GM12872 (cell line): Measurements from ENCODE around the gene DYRK1A.

Experiments
- TF ChIP-seq, protein P1 (sequence below): IDR thresholded peaks from 3 replicates; pipeline ENCODE4 v1.5.1; 2011; ENCODE audit warnings: low read depth, mild to moderate bottlenecking, low read length, moderate library complexity; ENCODE audit not compliant: insufficient read depth

DYRK1A gene

GRCh38 chr21:37337831-37338230 is 28.7 kb upstream of the DYRK1A start:
- TF ChIP-seq, protein P1, sequence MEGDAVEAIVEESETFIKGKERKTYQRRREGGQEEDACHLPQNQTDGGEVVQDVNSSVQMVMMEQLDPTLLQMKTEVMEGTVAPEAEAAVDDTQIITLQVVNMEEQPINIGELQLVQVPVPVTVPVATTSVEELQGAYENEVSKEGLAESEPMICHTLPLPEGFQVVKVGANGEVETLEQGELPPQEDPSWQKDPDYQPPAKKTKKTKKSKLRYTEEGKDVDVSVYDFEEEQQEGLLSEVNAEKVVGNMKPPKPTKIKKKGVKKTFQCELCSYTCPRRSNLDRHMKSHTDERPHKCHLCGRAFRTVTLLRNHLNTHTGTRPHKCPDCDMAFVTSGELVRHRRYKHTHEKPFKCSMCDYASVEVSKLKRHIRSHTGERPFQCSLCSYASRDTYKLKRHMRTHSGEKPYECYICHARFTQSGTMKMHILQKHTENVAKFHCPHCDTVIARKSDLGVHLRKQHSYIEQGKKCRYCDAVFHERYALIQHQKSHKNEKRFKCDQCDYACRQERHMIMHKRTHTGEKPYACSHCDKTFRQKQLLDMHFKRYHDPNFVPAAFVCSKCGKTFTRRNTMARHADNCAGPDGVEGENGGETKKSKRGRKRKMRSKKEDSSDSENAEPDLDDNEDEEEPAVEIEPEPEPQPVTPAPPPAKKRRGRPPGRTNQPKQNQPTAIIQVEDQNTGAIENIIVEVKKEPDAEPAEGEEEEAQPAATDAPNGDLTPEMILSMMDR, result no peak

DNA sequence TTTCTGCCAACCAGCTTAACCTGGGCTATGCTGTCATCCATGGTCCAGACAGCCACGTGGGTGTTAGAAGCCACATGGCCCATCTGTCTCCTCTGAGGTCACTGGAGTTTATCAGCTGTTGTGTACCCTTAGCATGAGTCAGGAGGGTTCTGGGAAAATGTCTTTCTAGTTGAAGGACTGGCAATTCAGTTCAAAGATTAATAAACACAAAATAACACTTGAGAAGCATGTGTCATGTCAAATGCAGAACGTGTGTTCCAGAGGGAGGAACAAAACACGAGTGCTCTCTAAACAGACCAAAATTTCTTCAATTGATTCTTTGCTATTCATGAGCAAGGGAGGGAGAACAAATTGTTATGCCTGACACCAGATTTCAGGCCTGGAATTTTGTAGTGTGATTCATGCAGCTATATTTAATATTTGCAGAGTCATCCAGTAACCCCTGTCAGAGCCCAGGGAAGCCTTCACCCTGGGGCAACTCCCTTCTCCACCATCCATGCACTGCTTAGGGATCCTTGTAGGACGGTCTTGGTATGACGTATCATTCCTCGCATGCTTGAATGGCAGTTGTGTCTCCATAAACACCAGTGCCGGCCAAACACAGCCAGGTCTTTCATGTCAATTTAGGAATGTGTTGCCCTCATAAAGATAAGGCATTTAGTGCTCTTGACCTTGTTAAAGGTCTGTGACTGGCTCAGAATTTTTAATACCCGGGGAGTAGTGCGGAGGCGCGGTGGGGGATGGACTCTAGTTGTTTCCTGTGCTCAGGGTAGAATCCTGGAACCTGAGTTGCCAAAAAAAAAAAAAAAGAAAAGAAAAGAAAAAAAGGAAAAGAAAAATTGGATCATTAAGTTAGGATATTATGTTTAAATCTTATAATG is 27.7 kb upstream of the DYRK1A start:
- TF ChIP-seq, protein P1, result no peak

DNA sequence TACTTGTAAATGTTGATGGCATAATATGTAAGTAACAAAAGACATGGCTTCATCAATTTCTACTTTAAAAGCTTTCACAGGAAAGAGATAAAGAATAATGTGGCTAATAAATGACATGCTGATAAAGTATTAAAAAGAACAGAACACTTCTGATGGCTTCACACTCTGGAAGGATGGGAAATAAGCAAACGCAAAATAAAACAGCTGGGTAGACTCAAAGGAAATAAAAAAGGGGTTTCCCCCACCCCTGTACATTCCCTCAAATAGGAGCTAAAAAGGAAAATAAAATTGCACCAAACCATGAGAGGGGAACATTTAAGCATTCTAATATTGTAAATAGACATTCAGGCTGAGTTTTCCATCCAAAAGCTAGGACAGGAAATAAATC is 27.0 kb upstream of the DYRK1A start:
- TF ChIP-seq, protein P1, result no peak

DNA sequence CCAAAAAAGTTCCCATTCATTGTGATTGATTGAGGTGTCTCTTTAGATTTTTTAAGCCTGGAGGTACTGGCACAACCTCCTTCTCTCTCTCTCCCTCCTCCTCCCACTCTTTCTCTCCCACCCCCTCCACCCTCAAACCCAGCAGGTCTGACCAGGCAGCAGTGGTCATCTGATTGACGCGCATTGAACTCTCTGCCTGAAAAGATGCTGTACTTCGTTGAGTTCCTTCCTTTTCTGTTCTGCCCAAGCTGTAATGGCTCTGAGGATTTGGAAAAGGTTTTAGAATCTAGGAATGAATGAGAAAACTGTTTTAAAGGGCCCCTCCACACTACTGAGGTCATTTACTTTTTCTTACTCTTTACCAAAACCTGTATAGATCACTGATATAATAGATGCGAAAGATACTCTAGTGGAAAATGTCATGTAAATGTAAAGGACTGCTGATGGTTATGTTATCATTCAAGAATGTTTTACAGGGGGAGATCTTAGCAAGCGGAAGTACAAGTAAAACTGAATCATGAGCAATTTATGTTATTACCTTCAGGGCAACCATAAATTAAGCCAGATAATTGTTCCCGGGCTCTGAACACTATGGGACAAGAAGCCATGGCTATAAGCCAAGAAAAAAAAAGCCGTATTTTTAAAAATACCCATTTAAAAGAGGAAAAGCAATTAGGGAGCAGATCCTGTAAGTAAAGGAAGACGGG is 25.2 kb upstream of the DYRK1A start:
- TF ChIP-seq, protein P1, result no peak

GRCh38 chr21:37342046-37342632 is 24.4 kb upstream of the DYRK1A start:
- TF ChIP-seq, protein P1, result no peak

DNA sequence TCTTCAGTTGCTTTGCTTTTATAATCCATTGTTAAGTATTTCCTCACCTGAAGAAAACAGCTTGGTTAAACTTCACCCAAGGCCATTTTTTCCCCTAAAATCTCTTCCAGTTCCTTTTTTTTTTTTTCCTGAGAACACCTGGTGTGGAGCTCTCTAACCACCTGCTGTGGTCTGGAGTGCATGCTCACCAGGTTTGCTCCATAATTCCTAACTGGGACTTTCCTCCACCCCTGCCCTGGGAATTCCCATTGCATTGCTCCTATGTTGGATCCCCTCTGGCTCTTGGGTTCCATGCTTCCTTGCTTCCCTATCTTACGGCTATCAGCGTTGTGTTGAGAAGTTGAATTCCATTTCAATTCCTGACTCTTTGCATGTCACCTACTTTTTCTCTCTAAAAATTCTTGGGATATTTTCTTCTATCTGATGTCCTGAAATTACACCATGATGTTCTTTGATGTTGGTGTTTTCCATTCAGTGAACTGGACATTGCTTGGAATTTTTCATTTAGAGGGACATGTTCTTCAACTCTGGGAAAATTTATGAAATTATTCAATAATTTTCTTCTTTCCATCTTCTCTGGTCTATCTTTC is 19.6 kb upstream of the DYRK1A start:
- TF ChIP-seq, protein P1, result no peak

- TF ChIP-seq, protein P1, result no peak
These were observed 17.9 kb upstream of the DYRK1A start for GRCh38 chr21:37348664-37349063.
